ENCODE measurements around the gene UBE2V1.
A peak's percentile ranks its signal among the peaks of the same experiment; 100 is the strongest.

UBE2V1 gene

GRCh38 chr20:50037123-50037522 lies 75.8 kb downstream of the UBE2V1 start:
- H3K36me3 ChIP-seq (replicated peaks) = no peaks in the 10 kb centered on the region
- H3K4me3 ChIP-seq (ENCODE audit: low read depth, low read length) = no peak overlapping the region
- no peaks in the 10 kb centered on the region for H3K27me3 ChIP-seq (replicated peaks)
- H3K27ac ChIP-seq = no peak overlapping the region
- in situ Hi-C loops (cut with HindIII; ENCODE audit: low pct_ligation_motif_present, low sequenced_read_pairs) = no loop called here
- DNase-seq = no peak
- TF ChIP-seq CTCF (IDR thresholded peaks at IDR 0.05; ENCODE audit: low read depth, low read length, missing control alignments) = no peak

- Histone ChIP-seq H3K27ac (no peak overlapping the region), H3K36me3 (replicated peaks) (no peaks in the 10 kb centered on the region), H3K4me3 (ENCODE audit: low read depth, low read length) (no peak overlapping the region), H3K27me3 (replicated peaks) (no peaks in the 10 kb centered on the region)
- in situ Hi-C loops (cut with HindIII; ENCODE audit: low pct_ligation_motif_present, low sequenced_read_pairs) = no loop called here
- no peak for DNase-seq
- TF ChIP-seq CTCF (IDR thresholded peaks at IDR 0.05; ENCODE audit: low read depth, low read length, missing control alignments) = no peak
These were observed 76.2 kb downstream of the UBE2V1 start for GRCh38 chr20:50036703-50037102.

- in situ Hi-C loops (cut with HindIII; ENCODE audit: low pct_ligation_motif_present, low sequenced_read_pairs) = no loop called here
These were observed 78.3 kb downstream of the UBE2V1 start for GRCh38 chr20:50034567-50035180.

GRCh38 chr20:50032955-50033666 lies 79.8 kb downstream of the UBE2V1 start:
- no peak for TF ChIP-seq CTCF (IDR thresholded peaks at IDR 0.05; ENCODE audit: low read depth, low read length, missing control alignments)
- no peaks in the 10 kb centered on the region for H3K36me3 ChIP-seq (replicated peaks)
- in situ Hi-C loops (cut with HindIII; ENCODE audit: low pct_ligation_motif_present, low sequenced_read_pairs) = no loop called here
- DNase-seq = no peak
- no peaks in the 10 kb centered on the region for H3K27me3 ChIP-seq (replicated peaks)
- H3K27ac ChIP-seq = peak overlapping the region; percentile 87
- H3K4me3 ChIP-seq (ENCODE audit: low read depth, low read length) = no peak overlapping the region

More at GRCh38 chr20:50034567-50035180, 78.3 kb downstream of the UBE2V1 start:
- H3K36me3 ChIP-seq (replicated peaks) = no peaks in the 10 kb centered on the region
- DNase-seq = no peak
- TF ChIP-seq CTCF (IDR thresholded peaks at IDR 0.05; ENCODE audit: low read depth, low read length, missing control alignments) = no peak
- H3K4me3 ChIP-seq (ENCODE audit: low read depth, low read length) = no peak overlapping the region
- no peaks in the 10 kb centered on the region for H3K27me3 ChIP-seq (replicated peaks)
- H3K27ac ChIP-seq = peak overlapping the region; percentile 87

Data from brain microvascular endothelial cell (primary cell).